Urinary bladder (tissue), 4 donors: Measurements from ENCODE around the gene SPACA7. TPM values are rescaled to one million over a fixed set of nuclear protein-coding genes. Genes with fewer than 3 reads are reported as not detected.
"Not testable (repeated sequence)": the region's sequence is repeated elsewhere in the genome, so short reads cannot be mapped to it uniquely, and the experiment has no call there.

Experiments
- DNase-seq: peaks from one replicate; pipeline ENCODE4 v3.0.0-alpha.2; 2015; ENCODE audit errors: extremely low spot score
- H3K27ac ChIP-seq: one replicate; pipeline ENCODE4 v1.5.1; 2013; ENCODE audit warnings: low read depth, mild to moderate bottlenecking, moderate library complexity
- H3K36me3 ChIP-seq: one replicate; pipeline ENCODE4 v1.6.1; 2013; ENCODE audit warnings: mild to moderate bottlenecking, moderate library complexity; ENCODE audit not compliant: insufficient read depth
- H3K4me1 ChIP-seq: one replicate; pipeline ENCODE4 v1.6.1; 2013; ENCODE audit warnings: mild to moderate bottlenecking, moderate library complexity; ENCODE audit not compliant: insufficient read depth
- H3K4me3 ChIP-seq: one replicate; pipeline ENCODE4 v1.5.1; 2013; ENCODE audit warnings: low read depth, low read length
- WGBS: extraction: QIAGEN DNeasy Blood & Tissue Kit; methylation state at CpG from one replicate; pipeline ENCODE4 v1.1.7; 2013; 5-methylcytosine and 5-hydroxymethylcytosine counted together
- polyA plus RNA-seq: library from polyadenylated mRNA; stranded (reverse); fragments of 200-250 nt; gene quantifications from one replicate; pipeline ENCODE4 v1.2.3, GENCODE V29; 2013
- total RNA-seq: library from RNA; depleted of rRNA; stranded (reverse); fragments of >200 nt; gene quantifications from one replicate; pipeline ENCODE4 v1.2.3, GENCODE V29; 2014
- donor health status: healthy with polysubstance abuse.
- donor health status: healthy.

Gene SPACA7
- total and polyA plus RNA-seq, 2 donors = not detected

DNA sequence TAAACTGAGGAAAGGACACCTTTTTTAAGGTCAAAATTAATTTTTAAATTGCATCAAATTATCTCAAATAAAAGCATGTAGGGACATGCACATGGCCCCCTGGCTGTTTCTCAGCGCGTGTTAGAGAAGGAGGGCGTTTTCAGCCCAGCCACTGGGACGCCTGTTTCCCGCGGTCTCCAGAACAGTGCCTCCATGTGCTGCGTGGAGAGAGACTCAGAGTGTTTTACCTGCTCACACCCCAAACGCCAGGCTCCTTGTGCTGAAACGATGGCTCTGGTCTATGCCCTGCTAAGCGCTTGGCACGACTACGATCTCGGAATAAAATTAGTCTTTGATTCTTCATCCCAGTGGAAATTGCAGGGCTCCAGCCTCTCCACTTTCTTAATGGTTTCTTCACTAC is 20.0 kb upstream of the SPACA7 start:
- Histone ChIP-seq H3K36me3 (no peaks in the 10 kb centered on the region), H3K27ac (no peak overlapping the region), H3K4me3 (no peak overlapping the region), H3K4me1 (no peaks in the 10 kb centered on the region)
- 82% methylated on average over 13 of the region's 13 CpGs for WGBS
- no peak for DNase-seq

DNA sequence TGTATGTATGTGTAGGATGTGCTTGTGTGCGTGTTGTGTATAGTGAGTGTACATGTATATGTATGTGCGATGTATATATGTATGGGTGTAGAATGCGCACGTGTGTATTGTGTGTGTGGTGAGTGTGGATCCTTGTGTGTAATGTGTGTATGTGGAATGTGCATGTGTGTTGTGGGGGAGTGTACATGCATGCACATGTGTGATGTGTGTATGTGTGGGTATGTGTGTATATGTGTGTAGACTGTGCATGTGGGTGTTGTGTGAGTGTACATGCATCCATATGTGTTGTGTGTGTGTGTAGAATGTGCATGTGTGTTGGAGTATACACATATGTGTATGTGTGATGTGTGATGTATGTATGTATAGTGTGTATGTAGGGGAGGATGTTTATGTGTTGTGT is 18.0 kb upstream of the SPACA7 start:
- no peak for DNase-seq
- WGBS = 96% methylated on average over 4 of the region's 4 CpGs
- Histone ChIP-seq H3K4me1 (no peaks in the 10 kb centered on the region), H3K36me3 (no peaks in the 10 kb centered on the region), H3K27ac (no peak overlapping the region), H3K4me3 (no peak overlapping the region)

DNA sequence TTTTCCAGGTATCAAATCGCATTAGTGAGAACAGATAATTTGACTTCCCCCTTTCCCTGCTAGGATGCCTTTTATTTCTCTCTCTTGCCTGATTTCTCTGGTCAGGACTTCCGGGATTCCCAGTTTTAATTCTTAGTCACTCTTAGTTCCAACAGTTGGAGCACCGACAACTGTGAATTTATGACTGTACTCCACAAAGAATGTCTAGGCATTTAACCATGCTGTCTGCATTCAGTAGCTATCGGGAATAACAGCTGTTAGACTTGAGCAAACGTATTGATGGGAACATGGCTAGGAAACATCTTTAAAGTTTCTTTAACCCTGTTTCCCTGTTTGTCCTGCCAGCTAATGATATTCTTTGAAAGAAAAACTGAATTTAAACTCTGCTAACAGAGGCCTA is 14.1 kb upstream of the SPACA7 start:
- no peak for DNase-seq
- Histone ChIP-seq H3K4me1 (no peaks in the 10 kb centered on the region), H3K36me3 (no peaks in the 10 kb centered on the region), H3K27ac (no peak overlapping the region), H3K4me3 (no peak overlapping the region)
- 68% methylated on average over 5 of the region's 5 CpGs for WGBS

DNA sequence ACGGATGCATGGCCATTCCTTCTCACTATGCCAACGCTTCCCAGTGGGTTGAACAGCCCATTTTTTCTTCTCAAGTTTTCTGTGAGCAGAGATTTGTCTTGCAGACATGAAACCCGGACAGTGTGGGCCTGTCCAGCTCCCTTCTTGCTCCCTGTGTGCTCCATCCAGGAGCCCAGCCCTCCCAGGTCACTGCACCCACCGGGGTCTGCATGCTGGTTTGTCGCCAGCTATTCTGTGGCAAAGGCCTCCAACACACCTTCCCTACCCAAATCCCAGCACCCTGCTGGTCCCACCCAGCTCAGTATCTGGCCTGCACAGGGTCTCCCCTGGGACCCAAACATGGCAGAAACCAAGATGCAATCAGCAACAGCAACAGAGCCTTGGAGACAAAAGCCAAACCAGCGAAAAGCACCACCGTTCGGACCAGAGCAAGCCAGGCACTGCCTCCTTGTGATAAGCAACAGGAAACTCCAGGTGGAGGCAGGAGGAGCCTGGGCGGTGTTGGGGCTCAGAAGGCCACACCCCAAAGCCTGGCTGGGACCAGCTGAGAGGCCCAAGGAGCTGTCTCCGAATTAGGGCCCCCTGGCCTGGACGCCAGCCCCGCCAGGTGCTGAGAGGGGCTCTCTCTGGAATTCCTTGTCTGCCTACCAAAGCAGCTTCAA is 12.2 kb upstream of the SPACA7 start:
- no peak for DNase-seq

DNA sequence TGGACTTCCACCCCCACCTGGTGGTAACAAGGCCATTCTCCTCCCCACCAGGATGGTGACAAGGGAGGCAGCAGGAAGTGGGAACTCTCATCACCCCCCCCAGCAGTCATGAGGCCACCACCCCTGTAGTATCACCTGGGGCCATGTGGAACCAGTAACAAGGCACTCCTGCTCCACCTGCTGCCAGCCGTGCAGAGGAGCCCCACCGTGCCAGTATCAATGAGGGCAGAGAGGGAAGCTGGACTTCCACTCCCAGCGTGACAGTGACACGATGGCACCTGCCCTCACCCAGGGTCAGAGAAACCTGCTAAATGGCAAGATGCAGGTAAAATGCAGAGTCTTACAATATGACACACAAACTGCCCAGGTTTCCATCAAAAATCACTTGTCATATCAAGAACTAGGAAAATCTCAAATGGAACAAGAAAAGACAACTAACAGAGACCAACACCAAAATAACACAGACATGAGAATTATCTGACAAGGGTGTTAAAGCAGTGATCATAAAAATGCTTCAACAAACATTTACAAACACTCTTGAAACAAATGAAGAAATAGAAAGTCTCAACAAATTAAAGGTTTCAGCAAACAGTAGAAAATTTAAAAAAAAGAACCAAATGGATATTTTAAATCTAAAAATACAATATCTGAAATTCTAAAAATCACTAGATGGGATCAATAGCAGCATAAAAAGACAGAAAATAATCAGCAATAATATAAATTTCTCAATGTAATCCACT is 9.1 kb upstream of the SPACA7 start:
- no peaks in the 10 kb centered on the region for H3K4me1 ChIP-seq
- H3K4me3 ChIP-seq = no peak overlapping the region
- no peak for DNase-seq
- no peaks in the 10 kb centered on the region for H3K36me3 ChIP-seq
- H3K27ac ChIP-seq = no peak overlapping the region
- WGBS = 78% methylated on average over 4 of the region's 4 CpGs

More for the DNA sequence above, 12.2 kb upstream of the SPACA7 start:
- 49% methylated on average over 12 of the region's 12 CpGs for WGBS
- no peaks in the 10 kb centered on the region for H3K4me1 ChIP-seq
- no peak overlapping the region for H3K4me3 ChIP-seq
- no peak overlapping the region for H3K27ac ChIP-seq
- no peaks in the 10 kb centered on the region for H3K36me3 ChIP-seq

DNA sequence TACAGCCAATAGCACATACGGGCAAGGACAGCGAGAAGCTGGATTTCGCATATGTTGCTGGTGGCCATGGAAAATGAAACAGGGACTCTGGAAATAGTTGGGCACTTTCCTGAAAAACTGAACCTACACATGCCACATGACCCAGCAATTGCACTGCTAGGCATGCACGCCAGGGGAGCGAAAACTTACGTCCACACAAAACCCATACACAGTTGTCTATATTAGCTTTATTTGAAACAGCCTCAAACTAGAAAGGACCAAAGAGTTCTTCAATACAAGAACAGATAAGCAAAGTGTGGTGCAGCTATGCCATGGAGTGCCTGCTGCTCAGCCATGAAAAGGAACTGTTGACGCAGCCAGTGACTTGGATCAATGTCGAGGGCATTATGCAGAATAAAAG is 7.3 kb upstream of the SPACA7 start:
- Histone ChIP-seq H3K27ac (no peak overlapping the region), H3K4me1 (no peaks in the 10 kb centered on the region), H3K36me3 (no peaks in the 10 kb centered on the region), H3K4me3 (no peak overlapping the region)
- no peak for DNase-seq
- whole genome bisulfite sequencing = 92% methylated on average over 8 of the region's 8 CpGs

DNA sequence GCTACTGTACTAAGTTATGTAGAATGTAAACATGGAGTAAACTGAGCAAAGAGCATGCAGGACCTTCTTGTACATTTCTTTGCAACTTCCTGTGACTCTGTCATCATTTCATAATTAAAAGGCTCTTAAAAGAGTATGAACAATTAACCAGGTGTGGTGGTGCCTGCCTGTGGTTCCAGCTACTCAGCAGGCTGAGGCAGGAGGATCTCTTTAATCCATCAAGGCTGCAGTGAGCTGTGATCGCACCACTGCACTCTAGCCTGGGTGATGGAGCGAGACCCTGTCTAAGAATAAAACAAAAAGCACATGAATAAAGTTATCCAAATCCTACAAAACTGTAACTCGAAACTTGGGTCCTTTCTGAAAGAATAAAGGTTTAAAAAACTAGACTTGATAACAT is 5.8 kb upstream of the SPACA7 start:
- no peaks in the 10 kb centered on the region for H3K4me1 ChIP-seq
- H3K4me3 ChIP-seq = no peak overlapping the region
- 72% methylated on average over 3 of the region's 3 CpGs for WGBS
- no peaks in the 10 kb centered on the region for H3K36me3 ChIP-seq
- H3K27ac ChIP-seq = no peak overlapping the region
- no peak for DNase-seq

DNA sequence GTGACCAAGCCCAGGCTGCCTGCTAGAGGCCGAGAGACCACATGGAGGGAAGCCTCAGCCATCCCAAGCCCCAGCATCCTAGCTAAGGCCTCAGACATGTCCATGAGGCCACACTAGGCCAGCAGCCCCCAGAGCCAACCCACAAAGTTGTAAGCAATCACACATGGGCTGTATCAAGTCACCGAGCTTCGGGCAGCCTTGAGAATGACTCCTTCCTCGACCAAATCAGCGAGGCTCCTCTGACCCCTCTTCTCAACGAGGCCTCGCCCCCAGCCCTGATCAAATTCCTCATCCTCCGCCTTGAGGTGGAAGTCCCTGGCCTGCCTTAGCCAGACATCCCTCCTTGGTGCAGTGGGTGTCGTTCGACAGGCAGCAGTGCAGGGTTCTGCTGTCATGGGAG is 1.9 kb upstream of the SPACA7 start:
- Histone ChIP-seq H3K27ac (no peak overlapping the region), H3K4me3 (no peak overlapping the region), H3K4me1 (no peaks in the 10 kb centered on the region), H3K36me3 (no peaks in the 10 kb centered on the region)
- DNase-seq = no peak
- 74% methylated on average over 10 of the region's 10 CpGs for WGBS

DNA sequence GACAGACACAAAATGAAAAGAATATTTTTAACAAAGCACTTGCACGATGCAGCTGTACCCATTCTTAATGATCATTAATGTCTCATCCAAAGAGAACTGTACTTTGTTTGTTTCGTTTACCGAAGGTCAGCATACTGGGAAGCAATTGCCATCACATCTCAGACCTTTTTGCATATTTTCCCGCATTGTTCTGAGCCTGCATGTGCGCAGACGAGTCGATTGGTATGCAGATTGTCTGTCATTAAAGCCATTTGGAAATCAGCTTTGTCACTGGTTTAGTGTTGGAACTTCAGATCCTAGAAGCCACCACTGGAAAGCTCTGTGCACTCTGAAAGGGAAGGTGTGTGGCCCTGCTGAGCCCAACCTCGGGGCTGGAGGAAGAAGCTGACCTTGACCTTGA is 15.6 kb downstream of the SPACA7 start:
- 78% methylated on average over 8 of the region's 8 CpGs for WGBS
- Histone ChIP-seq H3K4me1 (no peaks in the 10 kb centered on the region), H3K4me3 (no peak overlapping the region), H3K27ac (no peak overlapping the region), H3K36me3 (no peaks in the 10 kb centered on the region)
- DNase-seq = no peak

DNA sequence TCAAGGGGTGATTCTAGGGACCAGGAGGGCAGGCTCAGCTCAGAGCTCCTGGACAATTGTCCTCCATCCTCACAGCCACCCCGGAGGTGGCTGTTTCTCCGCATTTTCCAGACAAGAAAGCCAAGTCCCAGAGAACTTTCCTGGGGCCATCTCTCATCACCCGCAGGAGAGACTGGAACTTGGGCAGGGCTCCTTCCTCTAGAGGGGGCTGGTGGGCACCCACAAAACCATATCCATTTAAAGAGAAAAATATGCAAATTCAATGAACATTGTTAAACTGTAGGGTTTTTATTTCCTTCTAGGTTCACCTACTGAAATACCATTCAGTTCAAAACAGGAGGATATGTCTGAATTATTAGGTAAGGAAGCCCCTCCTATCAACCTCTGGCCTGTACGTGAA is 16.6 kb downstream of the SPACA7 start:
- no peaks in the 10 kb centered on the region for H3K36me3 ChIP-seq
- no peak overlapping the region for H3K4me3 ChIP-seq
- 79% methylated on average over 4 of the region's 4 CpGs for WGBS
- H3K4me1 ChIP-seq = no peaks in the 10 kb centered on the region
- DNase-seq = no peak
- H3K27ac ChIP-seq = no peak overlapping the region

DNA sequence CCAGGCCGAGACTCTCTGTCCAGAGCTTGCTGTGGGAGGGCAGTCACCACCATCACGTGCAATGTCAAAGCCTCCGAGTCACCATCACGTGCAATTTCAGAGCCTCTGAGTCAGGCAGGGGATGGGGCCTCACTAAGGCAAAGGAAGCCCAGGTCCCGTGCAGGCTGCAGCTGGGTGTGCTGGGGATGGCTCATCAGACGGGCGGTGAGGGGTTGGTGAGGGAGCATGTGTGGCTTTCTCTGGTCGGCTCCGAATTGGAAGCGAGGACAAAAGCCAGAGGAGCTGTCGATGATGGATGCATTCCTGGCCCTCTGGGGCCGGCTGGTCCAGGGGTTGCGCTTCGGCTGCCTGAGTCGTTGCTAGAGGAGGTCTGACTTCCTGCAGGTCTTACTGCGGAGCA is 18.9 kb downstream of the SPACA7 start:
- not testable (repeated sequence) for H3K4me3 ChIP-seq, H3K4me1 ChIP-seq, H3K36me3 ChIP-seq, DNase-seq, H3K27ac ChIP-seq
- WGBS = 28% methylated on average over 16 of the region's 16 CpGs

DNA sequence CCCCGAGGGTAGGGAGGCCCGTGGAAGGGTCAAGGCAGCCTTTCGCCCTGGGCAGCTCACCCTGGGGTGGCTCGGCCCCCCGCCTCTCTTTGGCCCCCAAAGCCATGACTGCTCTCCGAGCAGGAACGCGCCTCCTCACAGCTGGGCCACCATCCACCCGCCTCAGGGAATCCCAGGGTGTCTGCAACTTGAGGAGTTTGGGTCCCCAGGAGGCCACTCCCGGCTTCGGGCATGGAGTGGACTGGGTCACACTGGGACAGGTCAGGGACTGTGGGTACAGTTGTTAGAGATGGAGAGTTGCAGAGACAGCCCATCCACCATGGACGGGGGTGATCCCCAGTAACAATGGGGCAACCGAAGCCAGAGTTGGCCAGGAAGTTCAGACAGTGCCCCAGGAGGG is 19.8 kb downstream of the SPACA7 start:
- not testable (repeated sequence) for DNase-seq, H3K4me1 ChIP-seq, H3K27ac ChIP-seq, H3K4me3 ChIP-seq, H3K36me3 ChIP-seq
- WGBS = 93% methylated on average over 13 of the region's 13 CpGs

DNA sequence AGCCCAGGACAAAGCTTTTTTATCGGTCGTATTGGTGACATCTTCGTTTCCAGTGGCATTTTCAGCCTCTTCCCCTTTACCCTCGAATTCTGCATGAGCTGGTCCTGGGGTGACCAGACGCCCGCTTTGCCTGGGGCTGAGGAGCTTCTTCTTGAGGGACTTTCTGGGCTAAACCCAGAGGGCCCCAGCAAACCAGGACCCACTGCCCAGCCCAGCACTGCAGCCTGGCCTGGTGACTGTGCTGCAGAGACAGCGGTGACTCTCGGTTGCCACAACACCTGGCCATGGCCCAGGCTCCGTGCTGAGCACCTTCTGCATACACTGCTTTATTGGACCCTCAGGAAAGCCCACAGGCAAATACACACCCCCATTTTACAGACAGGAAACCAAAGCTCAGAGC is 21.0 kb downstream of the SPACA7 start:
- no peak for DNase-seq
- no peaks in the 10 kb centered on the region for H3K4me1 ChIP-seq
- H3K36me3 ChIP-seq = no peaks in the 10 kb centered on the region
- 81% methylated on average over 9 of the region's 9 CpGs for WGBS
- H3K27ac ChIP-seq = no peak overlapping the region
- H3K4me3 ChIP-seq = no peak overlapping the region

DNA sequence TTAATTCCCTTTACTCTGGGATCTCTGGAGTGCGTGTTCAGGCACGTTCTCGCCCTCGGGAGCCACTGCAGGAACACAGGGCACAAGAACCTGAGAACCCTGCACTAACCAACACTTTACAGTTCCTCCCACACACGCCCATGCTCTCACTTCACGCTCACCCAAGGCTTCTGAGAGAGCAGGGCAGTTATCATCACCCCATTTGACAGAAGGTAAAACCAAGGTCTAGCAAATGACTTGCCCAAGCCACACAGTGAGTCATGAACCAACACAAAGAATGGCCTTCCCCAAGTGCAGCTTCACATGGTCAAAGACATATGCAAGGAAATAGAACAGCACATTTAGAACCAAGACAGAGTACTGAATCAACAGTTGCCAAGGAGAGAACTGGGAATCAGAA is 22.2 kb downstream of the SPACA7 start:
- not testable (repeated sequence) for DNase-seq, H3K27ac ChIP-seq, H3K4me3 ChIP-seq, H3K36me3 ChIP-seq, H3K4me1 ChIP-seq
- 77% methylated on average over 6 of the region's 6 CpGs for WGBS
